NT2/D1 (cell line): Measurements from ENCODE around the gene HPCA.

Source experiments
- SUZ12 ChIP-seq: IDR thresholded peaks from 2 replicates; pipeline ENCODE4 v1.6.1; 2011; ENCODE audit not compliant: insufficient read length, insufficient read depth; ENCODE audit errors: extremely low read depth
- YY1 ChIP-seq: IDR thresholded peaks from 2 replicates; pipeline ENCODE4 v1.6.1; 2011; ENCODE audit not compliant: insufficient read length, insufficient read depth
- ZNF274 ChIP-seq: IDR thresholded peaks from 2 replicates; pipeline ENCODE4 v1.6.1; 2011; ENCODE audit warnings: mild to moderate bottlenecking, low read depth, low read length

DNA sequence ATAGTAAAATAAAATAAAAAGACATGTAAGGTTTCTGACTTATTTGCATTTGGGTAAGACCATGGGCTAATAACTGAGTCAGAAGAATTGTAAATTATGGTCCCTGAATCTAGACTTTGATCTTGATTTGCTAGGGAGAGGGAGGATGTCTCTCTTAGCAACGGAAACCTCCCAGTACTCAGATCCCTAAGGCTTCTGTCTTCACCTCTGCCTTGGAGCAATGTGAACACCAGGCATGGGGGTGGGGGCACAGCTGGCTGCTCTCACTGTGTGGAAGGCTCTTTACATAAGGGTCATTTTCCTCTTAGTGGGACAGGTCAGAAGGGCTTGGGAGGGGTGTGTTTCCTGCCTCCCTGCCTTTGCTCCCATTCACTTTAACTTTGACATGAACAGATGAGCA is 31.9 kb downstream of the HPCA start:
- TF ChIP-seq YY1 (no peak), SUZ12 (no peak), ZNF274 (no peak)
